NT2/D1 (cell line): ENCODE measurements around the gene PLOD2.
A peak's percentile ranks its signal among the peaks of the same experiment; 100 is the strongest.

ENCODE experiments used
- DNase-seq: peaks from one replicate; pipeline ENCODE4 v3.0.0-alpha.2; 2011; ENCODE audit warnings: low read depth, low spot score
- H3K27me3 ChIP-seq: 2 replicates; pipeline ENCODE4 v1.6.0; 2011; ENCODE audit warnings: mild to moderate bottlenecking; ENCODE audit not compliant: insufficient read length, insufficient read depth
- H3K36me3 ChIP-seq: 2 replicates; pipeline ENCODE4 v1.6.1; 2011; ENCODE audit warnings: mild to moderate bottlenecking, low read length, mixed read lengths; ENCODE audit not compliant: insufficient read depth, insufficient read length
- H3K4me1 ChIP-seq: 2 replicates; pipeline ENCODE4 v1.5.1; 2011; ENCODE audit not compliant: insufficient read depth, insufficient read length
- H3K4me3 ChIP-seq: 2 replicates; pipeline ENCODE4 v1.5.1; 2011; ENCODE audit warnings: low read depth; ENCODE audit not compliant: insufficient read length
- H3K9ac ChIP-seq: 2 replicates; pipeline ENCODE4 v1.6.0; 2011; ENCODE audit warnings: low read depth; ENCODE audit not compliant: insufficient read length
- H3K9me3 ChIP-seq: 2 replicates; pipeline ENCODE4 v1.5.1; 2011; ENCODE audit warnings: mild to moderate bottlenecking, low read length; ENCODE audit not compliant: insufficient read depth
- SUZ12 ChIP-seq: IDR thresholded peaks from 2 replicates; pipeline ENCODE4 v1.6.1; 2011; ENCODE audit not compliant: insufficient read length, insufficient read depth; ENCODE audit errors: extremely low read depth
- YY1 ChIP-seq: IDR thresholded peaks from 2 replicates; pipeline ENCODE4 v1.6.1; 2011; ENCODE audit not compliant: insufficient read length, insufficient read depth
- ZNF274 ChIP-seq: IDR thresholded peaks from 2 replicates; pipeline ENCODE4 v1.6.1; 2011; ENCODE audit warnings: mild to moderate bottlenecking, low read depth, low read length

The PLOD2 gene

GRCh38 chr3:146195030-146195429, 34.0 kb upstream of the PLOD2 start:
- TF ChIP-seq ZNF274 (no peak), YY1 (no peak), SUZ12 (no peak)
- Histone ChIP-seq H3K36me3 (no peaks in the 10 kb centered on the region), H3K27me3 (no peaks in the 10 kb centered on the region)

GRCh38 chr3:146191051-146191450, 30.1 kb upstream of the PLOD2 start:
- no peaks in the 10 kb centered on the region for H3K27me3 ChIP-seq
- no peaks in the 10 kb centered on the region for H3K4me1 ChIP-seq
- H3K9me3 ChIP-seq: no peaks in the 10 kb centered on the region
- no peak overlapping the region for H3K9ac ChIP-seq
- no peaks in the 10 kb centered on the region for H3K36me3 ChIP-seq
- H3K4me3 ChIP-seq: no peak overlapping the region
- TF ChIP-seq ZNF274 (no peak), YY1 (no peak)
- no peak for DNase-seq

More at GRCh38 chr3:146195030-146195429, 34.0 kb upstream of the PLOD2 start:
- H3K4me1 ChIP-seq: no peaks in the 10 kb centered on the region
- H3K9ac ChIP-seq: no peak overlapping the region
- no peaks in the 10 kb centered on the region for H3K9me3 ChIP-seq
- no peak overlapping the region for H3K4me3 ChIP-seq
- DNase-seq: no peak

- no peaks in the 10 kb centered on the region for H3K27me3 ChIP-seq
- H3K9ac ChIP-seq: no peak overlapping the region
- no peaks in the 10 kb centered on the region for H3K36me3 ChIP-seq
- H3K9me3 ChIP-seq: no peaks in the 10 kb centered on the region
- no peaks in the 10 kb centered on the region for H3K4me1 ChIP-seq
- no peak for TF ChIP-seq ZNF274
- no peak for TF ChIP-seq YY1
- TF ChIP-seq SUZ12: no peak
- no peak overlapping the region for H3K4me3 ChIP-seq
- DNase-seq: peak; percentile 55
These were observed 28.7 kb upstream of the PLOD2 start for GRCh38 chr3:146189519-146190173.

GRCh38 chr3:146187334-146187950, 26.5 kb upstream of the PLOD2 start:
- Histone ChIP-seq H3K9me3 (no peaks in the 10 kb centered on the region), H3K4me3 (no peak overlapping the region), H3K4me1 (no peaks in the 10 kb centered on the region), H3K9ac (no peak overlapping the region), H3K36me3 (no peaks in the 10 kb centered on the region), H3K27me3 (no peaks in the 10 kb centered on the region)
- DNase-seq: no peak
- TF ChIP-seq SUZ12: no peak
- TF ChIP-seq ZNF274: no peak
- TF ChIP-seq YY1: no peak

GRCh38 chr3:146184241-146185015, 23.4 kb upstream of the PLOD2 start:
- no peak for DNase-seq
- Histone ChIP-seq H3K4me1 (no peaks in the 10 kb centered on the region), H3K36me3 (no peaks in the 10 kb centered on the region), H3K9me3 (no peaks in the 10 kb centered on the region), H3K4me3 (no peak overlapping the region), H3K9ac (no peak overlapping the region), H3K27me3 (no peaks in the 10 kb centered on the region)
- TF ChIP-seq YY1 (no peak), SUZ12 (no peak), ZNF274 (no peak)

- Histone ChIP-seq H3K4me3 (no peak overlapping the region), H3K9ac (no peak overlapping the region), H3K27me3 (no peaks in the 10 kb centered on the region), H3K9me3 (no peaks in the 10 kb centered on the region), H3K4me1 (no peaks in the 10 kb centered on the region), H3K36me3 (no peaks in the 10 kb centered on the region)
- no peak for DNase-seq
- TF ChIP-seq YY1: no peak
- TF ChIP-seq ZNF274: no peak
- no peak for TF ChIP-seq SUZ12
These were observed 20.2 kb upstream of the PLOD2 start for GRCh38 chr3:146181216-146181615.

GRCh38 chr3:146180376-146180775, 19.4 kb upstream of the PLOD2 start:
- H3K4me1 ChIP-seq: no peaks in the 10 kb centered on the region
- H3K4me3 ChIP-seq: no peak overlapping the region
- H3K27me3 ChIP-seq: no peaks in the 10 kb centered on the region
- TF ChIP-seq YY1 (no peak), SUZ12 (no peak), ZNF274 (no peak)
- no peaks in the 10 kb centered on the region for H3K36me3 ChIP-seq
- H3K9me3 ChIP-seq: no peaks in the 10 kb centered on the region
- DNase-seq: no peak
- H3K9ac ChIP-seq: no peak overlapping the region
